ENCODE data around the gene S100A2.
"Not testable (repeated sequence)": the region's sequence is repeated elsewhere in the genome, so short reads cannot be mapped to it uniquely, and the experiment has no call there.

DNA sequence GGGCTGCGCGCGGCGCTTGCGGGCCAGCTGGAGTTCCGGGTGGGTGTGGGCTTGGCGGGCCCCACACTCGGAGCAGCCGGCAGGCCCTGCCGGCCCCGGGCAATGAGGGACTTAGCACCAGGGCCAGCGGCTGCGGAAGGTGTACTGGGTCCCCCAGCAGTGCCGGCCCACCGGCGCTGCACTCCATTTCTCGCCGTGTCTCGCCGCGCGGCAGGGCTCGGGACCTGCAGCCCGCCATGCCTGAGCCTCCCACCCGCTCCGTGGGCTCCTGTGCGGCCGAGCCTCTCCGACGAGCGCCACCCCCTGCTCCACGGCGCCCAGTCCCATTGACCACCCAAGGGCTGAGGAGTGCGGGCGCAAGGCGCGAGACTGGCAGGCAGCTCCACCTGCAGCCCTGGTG, 43.8 kb downstream of the S100A2 start:
- not testable (repeated sequence) for TF ChIP-seq POLR2A (IDR thresholded peaks at IDR 0.05)
- TF ChIP-seq, protein P1, sequence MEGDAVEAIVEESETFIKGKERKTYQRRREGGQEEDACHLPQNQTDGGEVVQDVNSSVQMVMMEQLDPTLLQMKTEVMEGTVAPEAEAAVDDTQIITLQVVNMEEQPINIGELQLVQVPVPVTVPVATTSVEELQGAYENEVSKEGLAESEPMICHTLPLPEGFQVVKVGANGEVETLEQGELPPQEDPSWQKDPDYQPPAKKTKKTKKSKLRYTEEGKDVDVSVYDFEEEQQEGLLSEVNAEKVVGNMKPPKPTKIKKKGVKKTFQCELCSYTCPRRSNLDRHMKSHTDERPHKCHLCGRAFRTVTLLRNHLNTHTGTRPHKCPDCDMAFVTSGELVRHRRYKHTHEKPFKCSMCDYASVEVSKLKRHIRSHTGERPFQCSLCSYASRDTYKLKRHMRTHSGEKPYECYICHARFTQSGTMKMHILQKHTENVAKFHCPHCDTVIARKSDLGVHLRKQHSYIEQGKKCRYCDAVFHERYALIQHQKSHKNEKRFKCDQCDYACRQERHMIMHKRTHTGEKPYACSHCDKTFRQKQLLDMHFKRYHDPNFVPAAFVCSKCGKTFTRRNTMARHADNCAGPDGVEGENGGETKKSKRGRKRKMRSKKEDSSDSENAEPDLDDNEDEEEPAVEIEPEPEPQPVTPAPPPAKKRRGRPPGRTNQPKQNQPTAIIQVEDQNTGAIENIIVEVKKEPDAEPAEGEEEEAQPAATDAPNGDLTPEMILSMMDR (IDR thresholded peaks at IDR 0.05) = not testable (repeated sequence)

All from testis (tissue), 2 donors.